Activated T-helper 1 cell treated with anti-CD3 and anti-CD28 coated beads, Interleukin-2, amount 50 U/mL, for 16 hours (primary cell): ENCODE results near the gene TPX2.

Source experiments
- DNase-seq, 2 donors: peaks; one replicate each; pipeline ENCODE4 v3.0.0-alpha.2; 2020; ENCODE audit warnings: low read depth in 1 of 2, low spot score in 1 of 2

The TPX2 gene

DNA sequence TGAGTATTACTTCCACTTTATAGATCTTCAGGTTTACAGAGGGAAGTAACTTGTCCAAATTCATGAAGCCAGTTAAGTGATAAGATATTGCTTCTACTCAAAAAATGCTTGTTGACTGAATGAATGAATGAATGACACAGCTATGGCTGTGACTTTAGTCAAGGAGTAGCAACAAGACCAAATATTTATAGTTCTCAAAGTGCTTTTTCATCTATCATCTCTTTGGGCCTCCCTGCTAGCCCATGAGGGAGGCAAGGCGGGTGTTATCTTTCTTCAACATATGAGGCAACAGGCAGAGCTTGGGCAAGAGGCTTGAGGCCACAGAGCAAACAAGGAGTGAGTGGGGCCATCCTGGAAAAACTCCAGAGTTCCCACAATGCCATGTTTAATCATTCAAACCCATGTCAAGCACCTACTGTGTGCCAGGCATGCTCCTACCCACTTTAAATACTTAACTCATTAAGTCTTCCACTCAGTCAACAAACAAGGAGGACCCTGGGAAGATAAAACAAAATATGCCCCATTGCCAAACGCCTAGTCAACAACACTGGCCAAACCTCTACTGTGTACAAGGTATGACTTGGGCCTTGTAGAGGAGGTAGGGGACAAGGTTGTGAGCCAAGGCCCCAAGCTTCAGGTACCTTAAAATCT is 32.4 kb upstream of the TPX2 start:
- DNase-seq = no peak

DNA sequence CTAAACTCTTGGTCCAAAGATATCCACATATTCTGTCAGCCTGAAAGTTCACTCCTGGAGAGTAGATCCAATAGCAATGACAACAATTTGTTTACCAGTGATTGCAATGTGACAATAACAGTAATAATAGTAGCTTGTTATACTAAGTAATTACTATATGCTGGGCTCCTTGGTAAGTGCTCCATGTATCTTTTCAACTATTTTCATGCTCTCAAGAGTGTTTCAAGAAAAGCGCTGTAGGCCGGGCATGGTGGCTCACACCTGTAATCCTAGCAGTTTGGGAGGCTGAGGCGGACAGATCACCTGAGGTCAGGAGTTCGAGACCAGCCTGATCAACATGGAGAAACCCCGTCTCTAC is 31.9 kb upstream of the TPX2 start:
- DNase-seq = no peak

DNA sequence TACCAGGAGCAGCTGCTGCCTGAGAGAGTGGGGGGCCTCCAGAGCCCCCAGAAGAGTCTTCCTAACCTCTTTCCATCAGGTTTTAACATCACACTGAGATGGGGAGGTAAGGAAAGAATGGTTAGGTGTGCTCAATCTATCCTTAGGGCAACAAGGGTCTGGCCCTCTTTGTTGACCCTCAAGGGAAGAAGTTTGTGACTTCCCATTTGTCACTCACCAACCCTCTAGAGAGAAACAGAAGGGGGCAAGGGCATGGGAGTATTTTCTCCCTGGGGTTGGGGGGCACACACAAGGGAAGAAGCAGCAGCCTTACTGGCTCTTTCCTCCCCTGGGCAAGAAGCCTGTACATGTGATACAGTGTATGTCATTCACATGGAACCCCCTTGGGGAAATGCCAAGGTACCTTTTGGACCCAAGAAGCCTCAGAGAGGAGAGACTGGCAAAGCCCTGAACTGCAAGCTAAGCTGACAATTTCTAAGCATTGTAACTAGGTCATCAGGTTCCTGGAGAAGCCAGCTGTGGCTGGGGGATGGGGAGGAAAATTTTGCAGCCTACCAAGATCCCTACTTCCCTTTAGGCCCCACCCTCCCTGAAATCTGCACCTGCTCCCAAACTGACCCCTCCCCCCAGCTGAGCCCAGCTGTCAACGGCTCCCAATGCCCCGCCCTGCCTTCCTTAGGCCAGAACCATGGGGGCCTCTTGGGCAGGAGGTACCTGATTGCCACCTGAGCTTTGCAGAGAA is 30.9 kb upstream of the TPX2 start:
- DNase-seq = no peak

DNA sequence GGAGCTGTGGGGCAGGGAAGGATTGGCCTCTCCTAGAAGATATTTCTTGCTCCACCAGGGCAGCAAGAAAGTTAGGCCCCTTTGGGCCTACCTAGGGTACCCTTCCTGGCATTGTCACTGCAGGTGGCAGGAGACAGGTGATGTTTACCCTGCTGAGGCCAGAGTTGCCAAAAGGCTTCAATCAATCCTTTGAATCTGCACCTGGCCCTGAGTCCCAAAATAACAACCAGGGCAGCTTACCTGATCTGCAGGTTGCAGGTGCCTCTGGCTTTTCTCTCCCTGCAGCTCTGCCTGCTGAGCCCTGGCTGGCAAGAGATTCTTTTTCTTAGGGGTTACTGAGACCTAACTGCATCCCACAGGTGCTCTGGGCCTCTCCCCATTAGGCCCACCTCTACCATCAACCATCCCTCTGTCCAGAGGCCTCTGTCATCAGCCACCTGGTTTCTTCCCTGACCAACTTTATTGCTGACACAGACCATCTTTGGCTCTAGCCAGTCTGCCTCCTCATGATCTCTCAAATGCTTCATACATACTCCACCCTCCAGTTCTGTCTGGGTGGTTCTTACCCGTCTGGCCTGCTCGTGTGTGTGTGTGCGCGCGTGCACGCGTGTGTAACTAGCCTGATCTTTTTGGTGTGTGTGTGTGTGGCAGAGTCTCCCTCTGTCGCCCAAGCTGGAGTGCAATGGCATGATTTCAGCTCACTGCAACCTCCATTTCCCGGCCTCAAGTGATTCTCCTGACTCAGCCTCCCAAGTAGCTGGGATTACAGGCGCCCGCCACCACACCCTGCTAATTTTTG is 30.2 kb upstream of the TPX2 start:
- DNase-seq = no peak

DNA sequence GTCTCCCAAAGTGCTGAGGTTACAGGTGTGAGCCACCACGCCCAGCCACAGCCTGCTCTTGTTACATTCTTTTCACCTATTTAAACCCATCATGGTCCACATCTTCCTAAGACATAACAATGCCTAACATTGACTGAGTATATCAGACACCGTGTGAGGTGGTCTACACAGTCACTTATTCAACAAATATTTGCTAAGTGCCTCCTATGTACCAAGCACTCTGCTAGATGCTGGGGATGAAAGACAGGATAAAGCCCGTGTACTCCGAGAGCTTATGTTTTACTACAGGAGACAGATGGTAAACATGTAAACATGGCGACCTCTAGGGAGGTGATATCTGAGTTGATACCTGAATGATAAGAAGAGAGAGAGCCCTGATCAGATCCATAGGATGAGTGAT is 29.2 kb upstream of the TPX2 start:
- no peak for DNase-seq

DNA sequence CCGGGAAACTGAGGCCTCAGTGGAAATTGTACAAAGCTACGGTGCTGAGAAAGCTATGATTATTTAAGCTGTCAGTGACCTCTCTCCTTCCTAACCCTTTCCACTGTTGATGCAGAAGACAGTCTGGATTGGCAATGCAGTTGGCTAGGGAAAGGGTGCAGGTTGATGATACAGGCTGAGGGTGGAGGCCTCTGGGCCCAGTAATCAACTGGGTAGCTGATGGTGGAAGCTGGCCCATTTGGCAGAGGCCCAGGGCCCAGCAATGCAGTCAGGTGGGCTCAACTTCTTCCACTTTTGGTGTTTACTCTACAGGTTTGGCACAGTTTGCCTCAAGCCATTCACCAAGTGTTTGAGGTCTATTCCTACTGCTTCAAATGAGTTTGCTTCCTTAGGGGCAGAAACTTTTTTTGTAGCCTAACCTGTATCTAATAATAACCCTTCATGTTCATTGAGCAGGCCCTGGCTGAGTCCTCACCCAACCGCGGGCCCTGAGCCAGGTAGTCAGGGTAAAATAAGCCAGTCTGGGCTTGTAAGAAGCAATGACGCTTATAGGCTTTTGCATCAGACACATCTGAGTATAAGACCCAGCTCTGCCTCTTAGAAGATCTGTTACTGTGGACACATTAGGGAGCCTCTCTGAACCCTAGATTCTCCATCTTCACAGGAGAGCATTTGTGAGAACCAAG is 28.5 kb upstream of the TPX2 start:
- DNase-seq = no peak

DNA sequence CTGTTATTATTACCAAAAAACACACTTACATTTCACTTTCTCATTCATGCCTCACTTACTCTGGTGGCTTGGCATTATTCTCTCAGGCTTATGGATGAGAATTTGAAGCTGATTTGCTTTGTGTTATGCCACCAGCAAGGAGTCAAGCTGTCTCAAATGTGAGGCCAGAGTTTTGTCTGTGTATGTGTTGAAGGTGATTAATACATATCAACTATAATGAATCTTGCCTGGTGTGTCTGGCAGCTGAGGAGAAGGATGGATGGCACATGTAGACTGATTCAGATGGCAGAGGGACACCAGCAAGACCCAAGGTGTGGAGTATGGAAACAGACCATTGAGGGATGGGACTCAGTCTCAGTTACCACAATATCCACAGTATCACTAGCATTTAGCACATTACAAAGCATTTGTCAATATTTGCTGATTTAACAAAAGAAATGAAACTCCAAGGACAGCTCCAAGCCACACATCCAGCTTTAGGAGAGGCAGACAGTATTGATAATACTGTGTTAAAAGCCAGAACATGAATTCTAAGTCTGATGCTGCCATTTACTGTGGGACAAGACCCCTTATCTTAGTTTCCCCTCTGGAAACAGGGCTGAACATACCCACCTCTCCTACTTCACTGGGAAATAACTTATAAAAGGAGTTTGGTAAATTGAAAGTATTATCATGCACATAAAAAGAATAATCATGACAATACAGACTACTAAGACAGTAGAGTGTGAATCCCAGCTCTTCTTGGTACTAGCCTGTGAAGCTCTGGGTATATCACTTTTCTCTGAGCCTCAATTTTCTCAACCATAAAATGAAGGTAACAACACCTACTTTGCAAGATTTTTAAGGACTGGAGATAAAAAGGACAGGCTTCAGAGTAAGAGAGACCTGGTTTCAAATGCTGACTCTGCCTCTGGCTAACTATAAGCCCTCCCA is 27.6 kb upstream of the TPX2 start:
- DNase-seq = no peak

DNA sequence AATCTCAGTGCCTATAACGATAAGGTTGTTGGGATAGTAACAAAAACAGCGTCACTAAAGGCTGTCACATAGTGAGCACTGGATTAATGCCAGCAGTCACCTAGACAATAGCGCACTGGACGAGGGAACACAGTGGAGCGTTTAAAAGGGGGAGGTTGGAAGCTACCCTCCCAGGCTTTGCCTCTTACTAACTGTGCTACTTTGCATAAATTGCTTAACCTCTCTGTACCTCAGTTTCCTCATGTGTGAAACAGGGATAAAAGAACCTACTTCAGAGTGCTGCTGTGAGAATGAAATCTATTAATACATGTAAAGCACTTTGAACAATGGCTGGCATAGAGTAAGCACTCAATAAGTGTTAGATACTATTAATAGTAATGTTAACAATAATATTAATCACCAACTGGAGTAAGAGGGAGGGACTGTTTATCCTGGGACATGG is 27.0 kb upstream of the TPX2 start:
- DNase-seq = no peak

DNA sequence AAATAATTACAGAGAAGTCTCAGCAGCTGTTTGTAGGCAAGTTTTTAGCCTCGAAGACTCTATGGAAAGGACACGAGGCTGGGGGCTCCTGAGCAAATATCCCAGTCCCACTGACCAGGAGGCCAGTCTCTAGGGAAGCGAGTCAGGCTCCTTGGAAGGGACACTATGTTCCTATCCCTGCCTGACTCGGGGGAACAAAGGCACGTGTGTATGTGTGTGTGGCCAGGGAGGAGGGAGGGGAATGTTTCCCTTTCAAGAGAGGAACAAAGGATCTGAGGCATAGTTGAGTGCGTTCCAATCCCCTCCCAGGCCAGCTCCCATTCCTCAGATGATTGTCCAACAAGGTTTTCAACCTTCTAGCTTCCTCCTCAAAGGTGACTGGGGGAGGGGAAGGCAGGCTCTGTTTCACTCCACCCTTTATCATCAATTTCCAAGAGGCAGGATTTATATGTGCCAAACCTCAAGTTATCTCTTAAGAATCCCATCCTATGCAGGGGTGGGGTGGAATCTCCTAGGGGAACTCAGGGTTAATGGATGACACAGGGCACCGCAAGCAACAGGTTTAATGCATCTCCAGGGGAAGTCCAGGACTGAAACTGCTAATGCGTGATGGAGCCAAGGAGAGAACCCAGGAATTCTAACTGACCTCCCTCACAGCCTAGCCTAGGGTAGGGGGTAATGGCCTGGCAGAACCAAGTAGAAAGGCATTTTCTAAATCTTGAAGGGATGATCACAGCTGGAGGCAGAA is 26.4 kb upstream of the TPX2 start:
- DNase-seq = no peak

DNA sequence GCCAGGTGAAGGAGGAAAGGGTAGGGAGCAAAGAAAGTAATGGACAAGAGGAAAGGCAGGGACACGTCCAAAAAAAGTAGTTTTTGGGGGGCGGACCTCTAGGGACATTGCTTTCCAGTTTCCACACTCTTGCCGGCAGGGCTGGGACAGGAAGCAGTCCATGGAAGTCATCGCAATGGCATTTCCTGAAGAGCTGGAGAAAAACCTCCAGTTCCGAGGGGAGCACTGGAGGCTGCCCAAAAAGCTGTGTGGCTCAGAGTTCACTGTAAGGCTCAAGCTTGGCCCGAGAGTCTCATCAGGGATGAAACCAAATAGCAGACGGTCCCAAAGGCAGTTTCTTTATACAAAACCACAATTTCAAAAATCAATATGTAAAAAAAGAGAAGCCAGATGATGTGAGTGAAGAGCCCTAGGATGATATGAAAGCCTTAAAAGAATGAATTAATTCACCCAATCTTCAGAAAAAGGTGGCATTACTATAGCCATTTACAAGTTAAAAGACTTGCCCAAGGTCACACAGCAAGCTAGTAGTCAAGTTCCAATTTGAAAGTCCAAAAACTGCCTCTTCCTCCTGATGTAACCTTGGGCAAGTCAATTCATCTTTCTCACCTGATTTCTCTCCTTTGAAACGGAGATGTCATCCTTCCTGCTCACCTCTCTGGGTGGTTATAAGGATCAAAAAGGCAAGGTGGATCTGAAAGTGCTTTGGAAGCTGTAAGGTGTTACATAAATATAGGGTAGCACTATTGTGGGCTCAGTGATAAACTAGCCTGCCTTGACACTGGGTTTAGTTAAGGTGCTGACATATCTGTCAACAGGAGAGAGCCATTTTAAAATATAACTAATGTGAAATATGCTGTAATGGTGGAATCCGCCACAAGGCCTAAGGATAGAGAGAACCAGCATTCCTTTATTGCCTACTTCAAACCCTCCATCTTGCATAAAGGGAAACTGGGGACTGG is 25.5 kb upstream of the TPX2 start:
- no peak for DNase-seq

DNA sequence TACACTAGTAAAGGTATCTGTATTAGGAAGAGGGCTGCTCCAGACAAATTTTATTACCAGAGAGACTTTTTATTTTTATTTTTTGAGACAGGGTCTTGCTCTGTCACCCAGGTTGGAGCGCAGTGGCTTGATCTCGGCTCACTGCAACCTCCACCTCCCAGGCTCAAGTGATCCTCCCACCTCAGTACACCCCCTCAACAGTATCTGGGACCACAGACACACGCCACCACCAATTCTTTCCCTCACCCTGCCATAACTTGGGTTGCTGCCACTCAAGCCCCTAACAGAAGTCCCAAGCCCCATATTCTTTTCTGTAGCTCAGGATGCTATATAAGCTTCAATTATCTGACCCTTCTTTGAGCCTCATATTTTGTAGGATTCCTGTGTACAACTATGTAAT is 23.3 kb upstream of the TPX2 start:
- DNase-seq = no peak

DNA sequence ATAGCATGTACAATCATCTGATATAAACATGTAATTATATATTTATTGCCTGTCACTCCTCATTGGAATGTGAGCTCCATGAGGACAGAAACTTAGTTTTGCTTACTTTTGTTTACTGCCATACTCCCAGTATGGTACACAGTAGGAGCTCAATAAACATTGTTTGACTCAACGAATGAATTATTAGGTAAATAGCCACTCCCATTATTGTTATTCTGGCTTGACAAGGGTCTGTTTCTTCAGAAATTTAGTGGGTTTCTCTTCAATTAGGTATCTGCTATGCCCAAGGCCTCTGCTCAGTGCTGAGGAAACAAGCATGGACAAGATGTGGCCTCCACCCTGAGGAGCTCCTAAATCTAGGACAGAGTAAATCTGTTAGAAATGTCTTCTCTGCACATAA is 22.7 kb upstream of the TPX2 start:
- no peak for DNase-seq

DNA sequence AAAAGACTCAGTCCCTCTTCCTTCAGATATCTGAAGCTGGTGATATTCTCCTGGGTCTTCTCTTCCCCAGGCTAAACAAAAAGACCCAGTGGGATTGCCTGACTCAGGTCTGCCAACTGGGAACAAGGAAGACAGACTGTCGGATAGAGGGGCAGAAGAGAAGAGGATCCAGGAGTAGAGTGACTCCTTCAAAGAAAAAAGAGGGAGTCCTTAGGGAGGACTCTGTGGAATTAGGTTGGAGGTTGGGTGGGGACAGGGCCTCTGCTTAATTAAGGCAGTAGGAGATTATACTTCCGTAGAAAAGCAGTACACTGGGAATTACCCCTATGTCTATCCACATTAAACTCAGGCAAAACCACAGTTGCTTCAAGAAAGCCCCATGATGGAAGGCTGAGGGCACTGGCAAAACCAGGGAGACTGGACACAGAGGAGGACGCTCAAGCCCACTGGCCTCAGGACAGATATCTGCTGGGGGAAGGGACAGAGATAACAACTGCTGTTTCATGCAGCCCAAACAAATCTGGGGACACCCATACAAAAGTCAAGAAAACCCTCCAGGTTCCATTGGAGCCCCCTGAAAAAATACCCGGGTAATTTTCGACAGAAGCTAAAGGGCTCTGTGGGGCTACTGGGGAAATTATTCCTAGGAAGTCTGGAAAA is 22.1 kb upstream of the TPX2 start:
- DNase-seq = no peak

DNA sequence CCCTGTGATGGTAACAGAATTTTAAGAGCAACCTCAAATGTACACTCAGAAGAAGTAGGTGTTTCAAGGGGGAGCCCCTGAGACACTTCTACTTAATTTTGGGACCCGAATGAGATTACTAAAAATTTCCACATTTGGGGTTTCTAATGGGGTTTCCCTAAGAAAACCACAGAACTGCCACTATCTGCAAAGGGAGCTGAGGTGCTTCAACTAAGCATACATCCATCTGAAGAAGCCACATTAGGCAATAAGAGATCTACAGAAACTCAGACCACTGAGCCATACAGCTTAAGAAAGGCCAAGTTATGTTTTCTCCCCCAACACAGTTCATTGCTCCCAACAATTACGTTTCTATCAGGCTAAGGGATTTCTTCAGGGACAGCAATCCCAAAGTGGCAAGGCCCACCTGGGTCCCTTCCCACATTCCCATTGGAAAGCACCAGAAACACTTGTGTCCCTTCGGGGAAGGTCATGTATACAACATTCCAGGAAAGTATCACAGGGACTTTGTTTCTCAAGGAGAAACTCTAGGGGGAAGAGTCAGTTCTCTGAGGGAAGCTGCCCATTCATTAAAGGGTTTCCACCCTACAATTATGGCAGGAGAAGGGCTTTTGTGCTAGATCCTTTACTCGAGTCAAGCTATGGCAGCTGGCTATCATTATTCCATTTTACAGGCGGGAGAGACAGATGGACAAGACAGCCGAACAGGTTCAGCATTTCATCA is 21.4 kb upstream of the TPX2 start:
- no peak for DNase-seq

DNA sequence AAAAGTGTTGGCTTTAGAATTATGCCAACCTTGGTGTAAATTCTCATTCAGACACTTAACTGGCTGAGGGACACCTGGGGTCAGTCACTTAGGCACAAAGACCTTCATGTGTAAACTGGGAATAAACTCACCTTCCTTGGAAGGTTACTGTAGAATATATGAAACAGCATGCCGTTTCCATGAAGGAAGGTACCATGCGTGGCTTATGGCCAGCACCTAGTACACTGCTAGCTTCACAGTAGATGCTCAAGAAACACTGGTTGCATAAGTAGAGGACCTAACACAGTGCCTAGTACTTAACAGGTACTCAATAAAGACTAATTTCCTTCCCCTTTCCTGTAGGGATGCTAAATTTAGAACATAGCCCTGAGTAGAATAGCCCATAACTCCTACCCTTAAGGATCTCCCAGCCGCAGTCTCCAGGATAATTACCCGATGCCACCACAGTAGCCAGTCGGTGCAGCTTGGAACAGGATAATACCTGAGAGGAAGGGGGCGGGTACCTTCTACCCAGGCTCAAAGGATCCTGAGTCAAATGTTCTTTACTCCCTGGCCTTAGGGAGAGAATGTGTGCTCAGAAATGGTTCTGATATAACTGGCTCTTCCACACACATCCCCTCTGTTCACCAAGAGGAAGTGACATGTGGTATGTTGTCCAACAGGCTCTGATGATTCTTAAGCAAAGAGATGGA is 20.0 kb upstream of the TPX2 start:
- no peak for DNase-seq

DNA sequence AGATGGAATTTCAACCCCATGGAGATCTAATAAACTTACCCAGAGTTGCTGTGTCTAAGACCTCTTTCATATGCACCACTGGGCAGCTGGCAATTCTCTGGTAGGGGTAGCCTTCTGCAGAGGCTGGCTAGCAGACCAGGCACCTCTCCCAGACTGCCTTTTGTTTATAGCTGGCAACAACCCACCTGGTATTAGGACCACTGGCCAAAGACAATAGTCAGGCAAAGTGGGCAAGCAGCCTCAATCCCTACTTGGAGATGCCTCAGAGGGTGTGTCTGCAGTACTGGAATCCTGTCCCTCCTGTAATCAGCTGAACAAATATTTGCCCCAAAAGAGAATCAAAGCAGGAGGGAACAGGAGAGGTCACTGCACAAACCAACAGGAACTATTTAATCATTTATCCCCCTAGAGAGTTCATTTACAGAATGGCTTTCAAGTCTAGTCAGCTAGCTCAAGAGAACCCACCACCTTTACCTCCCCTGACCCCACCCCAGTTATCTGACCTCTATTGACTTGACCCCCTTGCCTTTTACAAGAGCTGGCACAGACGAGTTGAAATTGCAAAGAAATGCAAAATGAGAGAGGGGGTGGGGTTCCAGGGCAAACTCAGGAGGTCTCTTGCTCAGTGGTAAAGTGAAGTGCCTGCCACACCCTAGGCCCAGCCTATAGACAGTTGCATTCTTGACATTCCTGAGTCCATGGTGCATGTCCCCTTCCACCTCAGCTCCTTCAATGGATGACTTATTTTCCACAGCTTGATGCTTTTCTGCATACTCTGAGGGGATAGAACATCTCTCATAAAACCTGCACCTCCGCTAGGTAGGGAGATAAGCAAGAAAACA is 19.2 kb upstream of the TPX2 start:
- no peak for DNase-seq
